A673 (cell line): ENCODE data around the gene RHOBTB1. TPM values are rescaled to one million over a fixed set of nuclear protein-coding genes. Genes with fewer than 3 reads are reported as not detected.

Source experiments
- BruUV-seq: library from RNA; stranded (reverse); fragments of 400-500 nt; replicated peaks from 2 replicates; lab custom pipeline; 2021; lab: Mats Ljungman, UMichigan
- CTCF ChIA-PET: fragments of 300-600 bp; sonication (Branson Sonifier 250); formaldehyde crosslinking; loops from one replicate; lab custom pipeline; 2022; ENCODE audit warnings: antibody characterized with exemption; lab: Charles Lee
- POLR2A ChIA-PET: fragments of 300-600 bp; sonication (Branson Sonifier 250); formaldehyde crosslinking; loops from one replicate; lab custom pipeline; 2022; ENCODE audit warnings: antibody characterized with exemption; ENCODE audit not compliant: low non-redundant PET; lab: Charles Lee
- DNase-seq: peaks from one replicate; pipeline ENCODE4 v3.0.0-alpha.2; 2015; ENCODE audit warnings: low spot score
- H3K27ac ChIP-seq: fragments of 200-600 bp; sonication (generic); 2 replicates; pipeline ENCODE4 v1.5.1; 2016; ENCODE audit warnings: mixed run types, low read depth, mild to moderate bottlenecking, mixed read lengths, antibody characterized with exemption, low read length; ENCODE audit not compliant: poor library complexity, severe bottlenecking
- H3K27me3 ChIP-seq: fragments of 200-600 bp; sonication (generic); replicated peaks from 2 replicates; pipeline ENCODE4 v1.6.1; 2017; ENCODE audit warnings: mixed run types, low read depth, mild to moderate bottlenecking, mixed read lengths, antibody characterized with exemption, low read length; ENCODE audit not compliant: insufficient read depth, poor library complexity
- H3K36me3 ChIP-seq: fragments of 200-600 bp; sonication (generic); 2 replicates; pipeline ENCODE4 v1.6.1; 2016; ENCODE audit warnings: mixed run types, mild to moderate bottlenecking, mixed read lengths, antibody characterized with exemption, low read length; ENCODE audit not compliant: insufficient read depth, poor library complexity, severe bottlenecking
- H3K4me1 ChIP-seq: fragments of 200-600 bp; sonication (generic); 2 replicates; pipeline ENCODE4 v1.6.1; 2017; ENCODE audit warnings: mixed run types, mild to moderate bottlenecking, mixed read lengths, antibody characterized with exemption, low read length; ENCODE audit not compliant: insufficient read depth, poor library complexity, severe bottlenecking
- H3K4me3 ChIP-seq: fragments of 200-600 bp; sonication (generic); 2 replicates; pipeline ENCODE4 v1.5.1; 2016; ENCODE audit warnings: low read depth, mixed run types, mild to moderate bottlenecking, mixed read lengths, low read length; ENCODE audit not compliant: poor library complexity, severe bottlenecking
- H3K9me3 ChIP-seq: fragments of 200-600 bp; sonication (generic); 2 replicates; pipeline ENCODE4 v1.6.1; 2016; ENCODE audit warnings: mixed run types, low read depth, mild to moderate bottlenecking, mixed read lengths, antibody characterized with exemption, low read length; ENCODE audit not compliant: poor library complexity, severe bottlenecking
- EZH2 ChIP-seq: fragments of 200-600 bp; sonication (generic); IDR thresholded peaks from 2 replicates; pipeline ENCODE4 v1.6.1; 2017; ENCODE audit warnings: borderline replicate concordance, low read depth, mild to moderate bottlenecking, mixed read lengths, antibody characterized with exemption, low read length; ENCODE audit not compliant: poor library complexity, severe bottlenecking
- intact Hi-C: fragments of 100-400 bp; cut with micrococcal nuclease; formaldehyde crosslinking; loops from one replicate; pipeline ENCODE4 v1.10.0; 2022; ENCODE audit not compliant: unreplicated experiment
- total RNA-seq: library from RNA; stranded (reverse); gene quantifications from 2 replicates; pipeline ENCODE4 v1.2.3, GENCODE V29; 2021
- TF ChIP-seq, protein P1 (sequence below): fragments of 300-800, 200-600 bp; sonication (generic); conservative IDR thresholded peaks from 2 replicates; pipeline ENCODE4 v1.5.1; 2017; ENCODE audit warnings: low read depth, mild to moderate bottlenecking, antibody characterized with exemption, low read length, moderate library complexity, mixed read lengths

RHOBTB1 gene
- total RNA-seq, 1 experiment from 2014 or later = 5.2 TPM

DNA sequence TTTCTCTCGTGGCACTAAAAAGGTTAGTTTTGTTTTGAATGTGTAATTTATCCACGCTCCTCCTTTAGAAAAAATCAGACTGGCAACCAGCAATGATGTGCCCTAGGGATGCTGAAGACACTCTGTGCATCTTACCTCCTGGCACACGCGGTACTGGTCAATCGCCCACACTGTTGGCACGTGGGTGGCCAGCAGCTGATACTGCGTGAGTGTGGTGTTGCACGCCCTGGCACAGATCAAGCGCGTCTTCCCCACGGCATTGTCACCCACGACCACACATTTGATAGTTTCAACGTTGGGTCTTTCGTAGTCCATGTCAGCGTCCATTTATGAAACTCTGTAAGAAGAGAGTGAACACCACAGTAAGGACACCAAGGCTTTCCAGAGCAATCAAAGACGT, 32.8 kb downstream of the RHOBTB1 start:
- CTCF ChIA-PET = no interaction called here
- no TSS peak for BruUV-seq
- intact Hi-C loops = no loop called here

DNA sequence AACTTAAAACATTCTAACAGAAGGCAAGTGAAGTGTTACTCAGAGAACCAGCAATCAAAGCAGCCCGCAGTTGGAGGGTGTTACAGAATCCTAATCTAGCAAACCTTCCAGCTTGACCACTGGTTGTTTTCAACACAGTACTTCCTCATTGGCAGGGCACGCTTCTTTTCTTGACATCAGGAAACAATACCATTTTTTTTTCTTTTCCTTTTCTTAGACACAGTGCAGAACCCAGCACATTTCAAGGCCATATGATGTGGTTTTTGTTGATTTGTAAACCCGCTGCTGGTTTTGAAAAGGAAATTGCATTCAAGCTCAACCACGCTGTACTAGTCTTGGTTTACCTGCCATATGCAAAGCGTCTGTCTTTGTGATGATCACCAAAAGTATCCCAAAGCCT, 33.4 kb downstream of the RHOBTB1 start:
- H3K27ac ChIP-seq = no peak overlapping the region
- no TSS peak for BruUV-seq
- H3K36me3 ChIP-seq = no peaks in the 10 kb centered on the region
- no peaks in the 10 kb centered on the region for H3K4me1 ChIP-seq
- POLR2A ChIA-PET = interaction anchor here (0.6 kb wide), 1 partner anchor 24 kb away, joined by 22 read pairs; no protein-coding TSS in a partner anchor
- H3K9me3 ChIP-seq = peaks cover 7% of the 10 kb centered on the region
- CTCF ChIA-PET = no interaction called here
- no peaks in the 10 kb centered on the region for H3K27me3 ChIP-seq
- H3K4me3 ChIP-seq = no peak overlapping the region
- TF ChIP-seq, protein P1, sequence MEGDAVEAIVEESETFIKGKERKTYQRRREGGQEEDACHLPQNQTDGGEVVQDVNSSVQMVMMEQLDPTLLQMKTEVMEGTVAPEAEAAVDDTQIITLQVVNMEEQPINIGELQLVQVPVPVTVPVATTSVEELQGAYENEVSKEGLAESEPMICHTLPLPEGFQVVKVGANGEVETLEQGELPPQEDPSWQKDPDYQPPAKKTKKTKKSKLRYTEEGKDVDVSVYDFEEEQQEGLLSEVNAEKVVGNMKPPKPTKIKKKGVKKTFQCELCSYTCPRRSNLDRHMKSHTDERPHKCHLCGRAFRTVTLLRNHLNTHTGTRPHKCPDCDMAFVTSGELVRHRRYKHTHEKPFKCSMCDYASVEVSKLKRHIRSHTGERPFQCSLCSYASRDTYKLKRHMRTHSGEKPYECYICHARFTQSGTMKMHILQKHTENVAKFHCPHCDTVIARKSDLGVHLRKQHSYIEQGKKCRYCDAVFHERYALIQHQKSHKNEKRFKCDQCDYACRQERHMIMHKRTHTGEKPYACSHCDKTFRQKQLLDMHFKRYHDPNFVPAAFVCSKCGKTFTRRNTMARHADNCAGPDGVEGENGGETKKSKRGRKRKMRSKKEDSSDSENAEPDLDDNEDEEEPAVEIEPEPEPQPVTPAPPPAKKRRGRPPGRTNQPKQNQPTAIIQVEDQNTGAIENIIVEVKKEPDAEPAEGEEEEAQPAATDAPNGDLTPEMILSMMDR = no peak
- no peak for TF ChIP-seq EZH2
- intact Hi-C loops = no loop called here
- DNase-seq = no peak

More for the DNA sequence above, 32.8 kb downstream of the RHOBTB1 start:
- Histone ChIP-seq H3K4me3 (no peak overlapping the region), H3K4me1 (no peaks in the 10 kb centered on the region), H3K27ac (no peak overlapping the region), H3K9me3 (peaks cover 7% of the 10 kb centered on the region), H3K36me3 (no peaks in the 10 kb centered on the region), H3K27me3 (no peaks in the 10 kb centered on the region)
- POLR2A ChIA-PET = interaction anchor here (0.6 kb wide), 1 partner anchor 24 kb away, joined by 22 read pairs; no protein-coding TSS in a partner anchor
- TF ChIP-seq, protein P1 = no peak
- no peak for TF ChIP-seq EZH2
- no peak for DNase-seq

DNA sequence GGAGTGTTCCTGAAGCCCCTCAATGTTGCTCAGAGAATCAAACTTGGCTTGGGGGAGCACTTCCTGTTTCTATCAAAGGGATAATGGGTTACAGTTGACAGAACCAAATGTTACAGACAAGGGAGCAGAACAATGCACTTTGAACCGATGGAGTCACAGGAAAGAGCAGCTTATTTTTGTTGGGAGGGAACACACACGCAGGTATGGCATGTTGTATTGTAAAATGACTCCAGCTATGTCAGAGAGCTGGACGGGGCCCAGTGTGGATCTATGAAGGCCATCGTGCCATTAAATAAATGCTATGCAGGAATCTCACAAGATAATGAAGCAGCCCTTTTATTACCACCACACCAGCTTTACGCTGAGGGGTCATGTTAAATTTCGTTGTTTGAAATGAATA, 35.1 kb downstream of the RHOBTB1 start:
- Histone ChIP-seq H3K4me3 (no peak overlapping the region), H3K27me3 (no peaks in the 10 kb centered on the region), H3K27ac (no peak overlapping the region), H3K36me3 (no peaks in the 10 kb centered on the region), H3K4me1 (no peaks in the 10 kb centered on the region), H3K9me3 (peaks cover 7% of the 10 kb centered on the region)
- TF ChIP-seq EZH2 = no peak
- TF ChIP-seq, protein P1 = no peak
- ChIA-PET POLR2A (no interaction called here), CTCF (no interaction called here)
- no TSS peak for BruUV-seq
- no peak for DNase-seq
- intact Hi-C loops = no loop called here
